ENCODE measurements around the gene C2orf72.

DNA sequence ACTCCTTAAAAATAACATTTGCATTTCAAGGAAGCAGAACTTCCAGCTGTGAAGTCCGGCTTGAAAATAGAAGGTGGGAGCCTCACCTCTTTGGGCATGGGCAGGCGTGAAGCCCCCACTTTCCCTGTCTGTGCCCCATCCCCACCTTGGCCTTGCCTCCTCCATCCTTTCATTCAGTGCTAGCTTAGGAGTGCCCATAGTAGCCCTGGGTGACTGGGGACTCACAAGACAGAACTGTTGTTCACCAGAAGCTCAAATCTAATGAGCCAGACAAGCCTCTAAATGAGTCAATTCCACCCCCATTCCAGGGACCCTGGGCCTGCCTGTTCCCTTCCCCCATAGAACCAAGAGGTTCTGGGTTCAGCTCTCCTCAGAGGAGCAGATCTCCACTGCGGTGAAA, 21.4 kb upstream of the C2orf72 start:
- TF ChIP-seq, protein P1, sequence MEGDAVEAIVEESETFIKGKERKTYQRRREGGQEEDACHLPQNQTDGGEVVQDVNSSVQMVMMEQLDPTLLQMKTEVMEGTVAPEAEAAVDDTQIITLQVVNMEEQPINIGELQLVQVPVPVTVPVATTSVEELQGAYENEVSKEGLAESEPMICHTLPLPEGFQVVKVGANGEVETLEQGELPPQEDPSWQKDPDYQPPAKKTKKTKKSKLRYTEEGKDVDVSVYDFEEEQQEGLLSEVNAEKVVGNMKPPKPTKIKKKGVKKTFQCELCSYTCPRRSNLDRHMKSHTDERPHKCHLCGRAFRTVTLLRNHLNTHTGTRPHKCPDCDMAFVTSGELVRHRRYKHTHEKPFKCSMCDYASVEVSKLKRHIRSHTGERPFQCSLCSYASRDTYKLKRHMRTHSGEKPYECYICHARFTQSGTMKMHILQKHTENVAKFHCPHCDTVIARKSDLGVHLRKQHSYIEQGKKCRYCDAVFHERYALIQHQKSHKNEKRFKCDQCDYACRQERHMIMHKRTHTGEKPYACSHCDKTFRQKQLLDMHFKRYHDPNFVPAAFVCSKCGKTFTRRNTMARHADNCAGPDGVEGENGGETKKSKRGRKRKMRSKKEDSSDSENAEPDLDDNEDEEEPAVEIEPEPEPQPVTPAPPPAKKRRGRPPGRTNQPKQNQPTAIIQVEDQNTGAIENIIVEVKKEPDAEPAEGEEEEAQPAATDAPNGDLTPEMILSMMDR (IDR thresholded peaks at IDR 0.05): no peak
- no peak for TF ChIP-seq POLR2A (IDR thresholded peaks at IDR 0.05)
